Measurements from ENCODE around the gene API5.

The API5 gene

DNA sequence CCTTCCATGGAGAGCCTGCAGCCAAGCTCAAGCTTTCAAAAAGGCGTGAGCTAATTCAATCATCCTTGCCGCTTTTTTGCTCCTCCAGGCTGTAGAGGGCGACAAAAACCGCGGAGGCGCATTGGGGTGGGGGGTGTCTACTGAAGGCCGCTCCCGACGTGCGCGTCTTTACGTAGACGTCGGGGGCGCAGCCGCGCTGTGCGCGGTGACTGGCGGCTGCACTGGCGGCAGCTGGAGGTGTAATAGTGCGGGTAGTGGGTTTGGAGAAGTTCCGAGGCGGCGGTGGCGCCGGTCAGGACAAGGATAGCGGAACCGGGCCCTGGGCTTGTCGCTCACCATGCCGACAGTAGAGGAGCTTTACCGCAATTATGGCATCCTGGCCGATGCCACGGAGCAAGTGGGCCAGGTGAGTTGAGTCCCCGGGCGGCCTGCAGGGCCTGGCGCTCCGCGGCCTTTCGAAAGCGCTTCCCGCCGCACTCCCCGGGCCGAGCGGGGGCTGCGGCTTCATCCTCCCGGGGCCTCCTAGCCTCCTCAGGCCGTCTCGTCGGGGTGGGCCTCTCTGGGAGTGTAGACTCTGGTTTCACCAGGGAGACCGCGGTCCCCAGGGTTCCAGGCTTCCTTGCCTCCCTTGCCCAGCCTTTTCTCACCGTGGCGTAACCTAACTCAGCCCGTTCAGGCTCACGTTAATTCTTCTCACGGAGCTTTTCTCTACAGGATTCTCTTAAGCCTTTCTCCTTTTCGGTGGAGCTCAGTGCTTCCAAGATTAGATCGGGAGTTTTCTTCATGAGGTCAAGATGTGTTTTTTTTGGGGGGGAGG, at the start of gene API5:
TSS of gene API5 (plus strand) at position 206 of the 817 bp plus-strand sequence. CDS start at position 338, 132 bp downstream.
- Mint-ChIP-seq H3K4me3 (peak within 1 kb of the TSS; percentile 98), H3K27me3 (no peaks in the 10 kb centered on the region), H3K9me3 (no peaks in the 10 kb centered on the region), H3K27ac (peak within 1 kb of the TSS; percentile 91), H3K36me3 (no peaks in the 10 kb centered on the region), H3K4me1 (peaks cover 39% of the 10 kb centered on the region)
- ATAC-seq, result peak; percentile 99

DNA sequence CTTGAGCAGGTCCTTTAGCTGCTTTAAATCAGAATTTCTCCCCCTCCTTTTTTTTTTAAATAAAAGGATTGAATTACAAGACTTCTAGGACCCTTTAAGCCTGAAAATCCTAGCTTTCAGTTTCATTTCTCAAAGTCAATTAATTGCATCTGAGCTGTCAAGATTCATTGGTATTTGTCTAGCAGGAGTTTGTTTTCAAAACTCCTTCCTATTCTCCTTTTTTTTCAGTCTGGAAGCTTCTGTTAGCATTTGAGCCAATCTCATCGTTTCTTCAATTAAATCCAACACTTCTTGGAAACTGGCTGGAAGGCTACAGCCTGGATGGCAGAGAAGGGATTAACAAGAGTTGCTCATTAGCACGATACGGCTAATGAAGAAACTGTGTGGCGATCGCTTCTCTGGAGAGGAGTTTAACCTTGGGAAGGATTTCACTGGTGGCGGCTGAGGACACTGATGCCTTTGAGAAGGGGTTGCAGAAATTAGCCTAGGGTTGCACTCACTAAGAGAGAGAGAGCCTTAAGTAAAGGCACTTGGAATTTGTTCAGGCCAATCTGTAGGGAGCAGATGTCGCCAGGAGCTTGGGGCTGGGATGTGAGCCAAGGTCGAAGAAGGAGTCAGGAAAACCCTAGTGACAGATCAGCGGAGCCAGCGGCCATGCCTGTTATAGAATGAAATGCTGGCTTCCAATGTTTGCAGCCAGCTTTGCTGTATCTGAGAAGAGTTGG, 43.8 kb upstream of the API5 start:
- Mint-ChIP-seq H3K27me3 (peaks cover 36% of the 10 kb centered on the region), H3K36me3 (no peaks in the 10 kb centered on the region), H3K4me3 (no peak overlapping the region), H3K27ac (no peak overlapping the region), H3K9me3 (peaks cover 9% of the 10 kb centered on the region), H3K4me1 (no peaks in the 10 kb centered on the region)
- ATAC-seq, result no peak

DNA sequence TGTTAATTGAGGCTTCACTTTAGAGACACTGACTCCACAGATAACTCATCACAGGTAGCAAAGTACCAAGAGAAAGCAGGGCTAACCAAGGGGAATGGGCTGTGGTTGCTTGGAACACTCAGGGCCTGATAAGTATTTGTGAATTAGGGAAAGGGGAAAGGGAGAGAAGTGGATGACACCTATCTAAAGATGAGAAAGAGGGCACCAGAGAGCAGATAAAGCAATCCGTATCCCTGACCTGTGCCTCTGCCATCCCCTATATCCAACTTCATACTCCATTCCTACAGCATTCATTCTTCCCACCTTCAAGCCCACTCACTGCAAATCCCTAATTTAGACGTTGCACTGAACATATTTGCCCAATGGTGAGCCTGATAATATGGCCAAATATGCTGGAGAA, 43.0 kb upstream of the API5 start:
- no peak overlapping the region for H3K27ac Mint-ChIP-seq
- peaks cover 36% of the 10 kb centered on the region for H3K27me3 Mint-ChIP-seq
- ATAC-seq, result no peak
- H3K36me3 Mint-ChIP-seq, result no peaks in the 10 kb centered on the region
- H3K4me1 Mint-ChIP-seq, result no peaks in the 10 kb centered on the region
- H3K4me3 Mint-ChIP-seq, result no peak overlapping the region
- H3K9me3 Mint-ChIP-seq, result peaks cover 10% of the 10 kb centered on the region

DNA sequence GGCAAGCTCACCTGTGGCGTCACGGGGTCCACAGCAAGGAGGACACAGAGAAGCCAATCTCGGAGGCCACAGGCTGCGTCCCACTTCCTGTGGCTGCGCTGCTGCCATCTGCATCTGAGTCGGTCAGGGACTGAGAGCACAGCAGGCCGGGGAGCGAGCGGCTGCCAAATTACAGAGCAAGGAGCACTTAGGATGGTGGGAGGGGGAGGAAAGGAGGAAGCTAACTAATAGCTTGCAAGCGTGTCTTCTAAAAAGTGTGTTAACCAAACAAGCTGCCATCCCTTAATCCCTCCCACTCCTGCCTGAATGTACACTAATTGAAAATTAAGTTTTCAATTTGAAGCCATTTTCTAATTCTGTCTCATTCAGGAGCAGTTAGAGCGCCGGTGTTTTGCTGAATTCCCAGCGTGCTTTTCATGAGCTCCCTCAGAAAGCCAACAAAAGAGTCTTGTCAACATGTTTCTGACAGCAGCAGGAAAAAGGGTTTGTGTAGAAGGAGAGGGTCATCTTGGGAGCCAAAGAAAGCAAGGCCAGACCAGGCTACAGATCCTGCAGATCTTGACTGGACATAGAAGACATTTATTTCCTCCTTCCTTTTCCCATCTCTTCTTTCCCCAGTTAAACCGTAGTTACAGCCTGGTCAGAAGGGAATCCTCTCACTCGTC, 42.4 kb upstream of the API5 start:
- no peak overlapping the region for H3K27ac Mint-ChIP-seq
- H3K4me3 Mint-ChIP-seq, result no peak overlapping the region
- H3K4me1 Mint-ChIP-seq, result no peaks in the 10 kb centered on the region
- H3K9me3 Mint-ChIP-seq, result peaks cover 14% of the 10 kb centered on the region
- no peaks in the 10 kb centered on the region for H3K36me3 Mint-ChIP-seq
- H3K27me3 Mint-ChIP-seq, result peaks cover 35% of the 10 kb centered on the region
- ATAC-seq, result no peak

DNA sequence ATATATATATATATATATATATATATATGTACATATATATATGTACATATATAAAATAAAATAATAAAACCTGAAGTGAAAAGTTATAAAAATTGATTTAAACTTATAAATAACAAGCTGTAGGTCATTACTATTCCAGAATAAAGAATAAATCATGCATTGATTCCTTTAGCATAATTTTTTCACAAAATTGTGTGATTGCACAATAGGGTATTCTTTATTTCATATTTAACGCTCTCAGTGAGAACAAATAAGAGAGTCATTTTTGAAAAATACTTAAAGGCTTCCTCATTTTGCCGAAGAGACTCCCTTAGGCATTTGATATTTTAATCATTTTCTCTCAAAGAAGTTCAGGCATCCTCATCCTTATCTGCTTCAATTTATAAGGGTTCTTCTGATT, 41.3 kb upstream of the API5 start:
- Mint-ChIP-seq H3K36me3 (no peaks in the 10 kb centered on the region), H3K9me3 (peaks cover 16% of the 10 kb centered on the region), H3K27ac (no peak overlapping the region), H3K27me3 (peaks cover 24% of the 10 kb centered on the region), H3K4me3 (no peak overlapping the region), H3K4me1 (no peaks in the 10 kb centered on the region)
- ATAC-seq, result no peak

DNA sequence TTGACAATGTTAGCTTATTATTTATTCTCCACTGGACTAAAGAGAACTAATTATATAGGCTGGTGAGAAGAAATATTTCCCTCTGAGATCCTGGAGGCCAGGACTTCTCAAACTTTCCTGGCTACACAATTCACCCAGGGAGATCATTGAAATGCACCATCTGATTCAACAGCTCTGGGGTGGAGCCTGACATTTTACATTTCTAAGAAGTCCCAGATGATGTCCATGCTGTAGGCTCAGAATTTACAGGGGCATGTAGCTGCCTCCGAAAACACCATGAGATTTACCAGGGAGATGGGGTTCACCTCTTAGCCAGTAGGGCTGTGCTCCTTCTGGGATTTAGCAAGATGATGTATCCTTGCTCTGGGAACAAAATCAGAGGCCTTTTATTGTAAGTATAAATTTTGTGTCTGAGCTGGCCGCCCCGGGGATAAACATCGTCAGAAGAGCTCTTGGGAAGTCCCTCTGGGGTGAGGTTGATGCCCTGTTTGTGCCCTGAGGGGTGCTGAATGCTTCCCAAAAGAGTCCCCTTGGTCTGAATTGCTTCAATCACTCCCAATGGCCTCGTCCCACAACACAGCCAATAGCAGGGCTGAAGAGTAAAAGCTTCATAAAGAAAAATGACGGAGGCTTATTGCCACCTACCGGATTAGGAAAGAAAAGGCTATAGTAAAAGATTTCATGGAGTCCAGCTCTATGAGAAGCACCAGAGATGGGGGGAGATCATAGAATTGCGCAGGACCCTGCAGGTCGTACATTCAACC, 33.4 kb upstream of the API5 start:
- ATAC-seq, result no peak
- Mint-ChIP-seq H3K4me1 (no peaks in the 10 kb centered on the region), H3K36me3 (no peaks in the 10 kb centered on the region), H3K9me3 (peaks cover 7% of the 10 kb centered on the region), H3K27me3 (peaks cover 13% of the 10 kb centered on the region), H3K27ac (no peak overlapping the region), H3K4me3 (no peak overlapping the region)

DNA sequence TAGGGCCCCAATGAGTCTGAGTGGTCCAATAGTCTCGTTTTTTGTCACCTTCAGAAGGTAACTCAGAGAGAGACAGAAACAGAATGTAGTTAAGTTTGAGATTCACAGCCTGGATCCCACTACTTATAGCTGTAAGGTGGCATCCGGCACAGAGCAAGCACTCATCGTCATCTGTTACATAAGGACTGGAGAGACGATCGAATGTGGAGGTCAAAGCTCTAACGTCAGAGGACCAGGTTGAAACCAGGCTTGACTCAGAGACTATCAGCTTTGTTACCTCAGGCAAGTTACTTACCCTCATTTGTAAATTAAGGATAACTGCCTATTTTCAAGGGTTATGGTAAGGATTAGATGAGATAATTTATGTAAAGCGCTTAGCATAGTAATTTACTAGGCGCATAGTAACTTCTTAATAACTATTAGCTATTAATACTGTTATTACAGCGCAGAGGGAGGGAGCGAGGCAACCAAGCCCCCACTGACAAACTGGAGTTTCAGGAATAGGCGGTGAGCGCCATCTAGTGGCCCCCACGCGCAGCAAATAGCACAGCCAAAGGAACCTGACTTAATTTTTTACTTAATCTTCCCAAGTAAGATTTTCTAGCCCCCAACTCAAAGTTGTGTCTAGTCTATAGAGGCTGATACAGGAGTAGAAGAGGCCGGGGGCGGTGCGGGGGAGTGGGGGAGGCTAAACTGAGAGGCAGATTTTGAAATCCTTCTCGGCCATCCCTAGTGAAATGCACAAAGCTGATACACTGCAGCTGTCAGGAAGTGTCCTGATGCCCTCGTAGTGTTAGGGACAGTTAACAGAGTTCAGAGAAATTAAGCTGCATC, 29.0 kb upstream of the API5 start:
- H3K36me3 Mint-ChIP-seq, result no peaks in the 10 kb centered on the region
- ATAC-seq, result peak; percentile 52
- no peaks in the 10 kb centered on the region for H3K4me1 Mint-ChIP-seq
- H3K27ac Mint-ChIP-seq, result no peak overlapping the region
- H3K4me3 Mint-ChIP-seq, result no peak overlapping the region
- no peaks in the 10 kb centered on the region for H3K9me3 Mint-ChIP-seq
- peaks cover 22% of the 10 kb centered on the region for H3K27me3 Mint-ChIP-seq

DNA sequence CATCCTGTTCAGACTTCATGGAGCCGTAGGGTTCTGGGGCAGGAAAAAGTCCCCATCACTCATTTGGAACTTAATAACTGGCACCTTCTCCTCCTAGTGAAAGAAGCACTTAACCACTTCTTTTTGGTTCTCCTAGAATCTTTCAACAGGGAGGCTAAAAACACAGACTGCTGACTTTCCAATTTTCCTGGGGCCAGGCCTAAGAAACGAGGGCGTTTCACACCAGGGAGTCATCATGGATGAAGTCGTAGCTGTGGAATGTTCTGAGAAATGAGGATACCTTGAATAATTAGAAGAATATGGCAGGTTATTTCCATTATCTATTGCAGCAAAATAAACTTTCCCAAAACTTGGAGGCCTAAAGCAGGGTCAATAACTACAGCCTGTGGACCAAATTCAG, 26.0 kb upstream of the API5 start:
- no peak for ATAC-seq
- Mint-ChIP-seq H3K27ac (no peak overlapping the region), H3K9me3 (peaks cover 9% of the 10 kb centered on the region), H3K4me1 (no peaks in the 10 kb centered on the region), H3K27me3 (peaks cover 9% of the 10 kb centered on the region), H3K36me3 (no peaks in the 10 kb centered on the region), H3K4me3 (no peak overlapping the region)

DNA sequence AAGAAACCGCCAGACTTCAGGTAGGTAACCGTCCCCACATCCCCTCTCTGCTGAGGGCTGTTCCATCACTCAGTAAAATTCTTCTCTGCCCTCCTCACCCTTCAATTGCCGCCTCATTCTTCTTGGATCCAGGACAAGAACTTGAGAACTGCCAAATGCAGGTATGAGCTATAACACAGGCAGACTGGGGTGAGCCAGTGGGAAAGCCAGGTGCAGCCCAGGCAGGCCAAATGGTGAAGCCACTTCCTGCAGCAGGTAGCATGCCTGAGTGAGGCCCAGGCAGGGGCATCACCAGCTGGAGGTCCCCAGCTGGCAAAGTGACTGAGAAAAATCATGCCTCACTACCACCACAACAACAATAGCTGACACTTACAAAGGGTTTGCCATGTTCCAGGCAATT, 22.4 kb upstream of the API5 start:
- no peak overlapping the region for H3K27ac Mint-ChIP-seq
- H3K9me3 Mint-ChIP-seq, result peaks cover 14% of the 10 kb centered on the region
- H3K36me3 Mint-ChIP-seq, result no peaks in the 10 kb centered on the region
- no peak overlapping the region for H3K4me3 Mint-ChIP-seq
- no peak for ATAC-seq
- no peaks in the 10 kb centered on the region for H3K4me1 Mint-ChIP-seq
- H3K27me3 Mint-ChIP-seq, result peaks cover 30% of the 10 kb centered on the region

DNA sequence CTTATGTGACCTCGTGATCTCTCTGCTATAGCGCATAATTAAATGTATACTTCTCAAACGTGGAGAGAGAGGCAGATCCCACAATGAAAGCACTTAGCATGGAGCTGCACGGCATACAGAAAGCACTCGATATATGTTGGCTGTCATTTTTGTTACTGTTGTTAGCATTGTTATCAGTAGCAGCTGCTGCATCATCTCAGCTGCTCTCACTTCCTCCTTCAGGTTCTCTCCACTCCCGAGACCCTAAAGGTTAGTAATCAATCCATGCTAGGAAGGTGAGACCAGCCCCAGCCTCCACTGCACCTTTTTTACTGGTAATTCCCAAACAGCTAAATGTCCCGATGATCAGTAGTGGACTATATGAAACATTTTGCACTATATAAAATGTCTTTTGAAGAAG, 13.4 kb upstream of the API5 start:
- Mint-ChIP-seq H3K36me3 (no peaks in the 10 kb centered on the region), H3K27me3 (peaks cover 11% of the 10 kb centered on the region)

DNA sequence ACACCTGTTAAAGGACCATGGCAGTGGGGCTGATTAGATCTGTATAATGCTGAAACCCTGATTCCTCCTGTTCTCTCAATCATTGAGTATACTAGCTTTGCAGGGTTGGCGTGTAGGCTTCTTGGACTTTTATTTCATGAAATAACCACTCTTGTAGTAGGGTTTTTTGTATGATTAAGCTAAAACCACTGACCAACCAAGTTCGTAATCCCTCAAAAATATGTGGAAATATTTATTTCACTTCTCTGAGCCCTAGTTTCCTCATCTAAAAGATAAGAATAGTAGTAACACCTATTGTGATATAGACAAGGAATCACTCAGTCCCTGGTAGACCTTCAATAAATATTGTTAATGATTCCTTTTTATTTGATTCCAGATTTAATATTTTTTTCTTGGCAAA, 4.2 kb downstream of the API5 start:
- no peak for ATAC-seq
- H3K27me3 Mint-ChIP-seq, result no peaks in the 10 kb centered on the region
- H3K36me3 Mint-ChIP-seq, result no peaks in the 10 kb centered on the region
- no peak overlapping the region for H3K27ac Mint-ChIP-seq
- no peaks in the 10 kb centered on the region for H3K9me3 Mint-ChIP-seq
- no peak overlapping the region for H3K4me3 Mint-ChIP-seq
- H3K4me1 Mint-ChIP-seq, result peaks cover 41% of the 10 kb centered on the region

More for the DNA sequence above, 13.4 kb upstream of the API5 start:
- H3K9me3 Mint-ChIP-seq, result peaks cover 15% of the 10 kb centered on the region
- H3K4me3 Mint-ChIP-seq, result no peak overlapping the region
- H3K4me1 Mint-ChIP-seq, result no peaks in the 10 kb centered on the region
- no peak overlapping the region for H3K27ac Mint-ChIP-seq
- ATAC-seq, result no peak

DNA sequence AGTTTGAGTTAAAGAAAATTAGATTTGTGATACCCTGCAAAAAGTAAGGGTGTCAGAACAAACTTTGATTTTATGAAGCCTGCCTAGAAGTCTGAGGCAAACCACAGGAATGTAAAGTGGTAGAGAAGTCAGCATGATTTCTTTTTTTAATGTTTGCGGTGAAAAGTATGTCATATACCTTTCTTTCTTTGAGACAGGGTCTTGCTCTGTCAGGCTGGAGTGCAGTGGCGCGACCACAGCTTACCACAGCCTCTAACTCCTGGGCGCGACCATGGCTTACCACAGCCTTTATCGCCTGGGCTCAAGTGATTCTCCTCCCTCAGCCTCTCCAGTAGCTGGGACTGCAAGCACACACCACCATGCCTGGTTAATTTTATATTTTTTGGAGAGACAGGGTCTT, 4.7 kb downstream of the API5 start:
- ATAC-seq, result no peak
- H3K4me1 Mint-ChIP-seq, result peaks cover 41% of the 10 kb centered on the region
- no peak overlapping the region for H3K4me3 Mint-ChIP-seq
- no peak overlapping the region for H3K27ac Mint-ChIP-seq
- no peaks in the 10 kb centered on the region for H3K27me3 Mint-ChIP-seq
- no peaks in the 10 kb centered on the region for H3K9me3 Mint-ChIP-seq
- no peaks in the 10 kb centered on the region for H3K36me3 Mint-ChIP-seq

DNA sequence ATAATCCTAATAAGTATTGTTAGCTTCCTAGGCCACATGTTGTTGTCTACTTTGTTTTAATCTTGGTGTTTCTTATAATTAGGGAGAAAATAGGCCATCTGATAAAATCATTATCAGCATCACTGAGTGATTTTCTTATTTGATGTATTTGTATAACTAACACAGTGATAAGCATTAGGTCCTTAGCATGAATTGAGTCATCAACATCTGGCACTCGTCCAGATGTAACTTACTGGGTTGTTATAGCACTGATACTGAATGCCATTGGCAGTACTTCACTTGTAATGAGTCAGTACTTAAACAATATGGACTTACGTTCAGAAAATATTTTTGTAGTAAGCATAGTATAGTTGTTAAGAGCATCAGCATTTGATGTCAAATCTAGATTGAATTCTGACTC, 16.2 kb downstream of the API5 start:
- Mint-ChIP-seq H3K4me3 (no peak overlapping the region), H3K9me3 (no peaks in the 10 kb centered on the region), H3K4me1 (no peaks in the 10 kb centered on the region), H3K36me3 (peaks cover 72% of the 10 kb centered on the region), H3K27ac (no peak overlapping the region), H3K27me3 (no peaks in the 10 kb centered on the region)
- ATAC-seq, result no peak

DNA sequence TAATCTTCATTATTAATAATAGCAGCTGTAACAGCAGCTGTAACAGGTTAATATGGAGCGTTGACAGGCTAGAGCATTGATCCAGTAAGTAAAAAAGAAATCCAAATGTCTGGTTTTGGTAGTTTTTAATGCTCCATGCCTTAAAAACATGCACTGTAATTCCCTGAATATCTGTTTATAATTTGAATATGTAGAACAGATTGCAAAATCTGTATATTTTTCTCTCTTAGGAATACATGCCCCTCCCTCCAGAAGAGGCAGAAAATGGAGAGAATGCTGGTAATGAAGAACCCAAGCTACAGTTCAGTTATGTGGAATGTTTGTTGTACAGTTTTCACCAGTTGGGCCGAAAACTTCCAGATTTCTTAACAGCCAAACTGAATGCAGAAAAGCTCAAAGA, 16.7 kb downstream of the API5 start:
- H3K4me1 Mint-ChIP-seq, result no peaks in the 10 kb centered on the region
- H3K27ac Mint-ChIP-seq, result no peak overlapping the region
- no peaks in the 10 kb centered on the region for H3K27me3 Mint-ChIP-seq
- H3K4me3 Mint-ChIP-seq, result no peak overlapping the region
- no peak for ATAC-seq
- H3K9me3 Mint-ChIP-seq, result no peaks in the 10 kb centered on the region
- peaks cover 70% of the 10 kb centered on the region for H3K36me3 Mint-ChIP-seq

Measured in stimulated activated memory B cell treated with anti-CD40 and anti-IgM and Interleukin-4, amounts not matched to agents 10 μg/mL and 1 μg/mL and 100 μg/mL, for 72 hours (primary cell).